Measurements from ENCODE around the gene CLDN24. TPM values are rescaled to one million over a fixed set of nuclear protein-coding genes. Genes with fewer than 3 reads are reported as not detected.

The CLDN24 gene
- total and polyA plus RNA-seq, 4 donors, result 0.44 TPM; not detected in 3

DNA sequence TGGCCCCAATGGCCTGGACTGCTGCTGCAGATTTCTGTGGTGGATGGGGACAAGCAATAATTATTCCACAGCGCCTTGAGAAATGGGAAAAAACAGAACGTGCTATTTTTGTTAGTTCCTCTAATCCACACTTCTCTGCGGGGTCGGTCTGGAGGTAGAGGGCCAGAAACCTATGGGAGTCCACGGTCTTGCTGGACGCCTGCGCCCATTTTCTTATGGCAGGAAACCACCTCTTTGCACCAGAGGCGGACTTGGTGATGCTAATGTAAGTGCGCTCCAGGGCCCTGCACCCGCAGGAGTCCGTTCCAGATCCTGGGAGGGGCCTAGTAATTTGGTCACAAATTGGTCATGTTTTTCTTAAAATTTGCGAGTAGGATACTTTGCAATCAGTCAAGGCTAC, 25.9 kb upstream of the CLDN24 start:
- Histone ChIP-seq H3K4me1 (ENCODE audit: control insufficient read depth, insufficient read depth, low read length) (peaks cover 2% of the 10 kb centered on the region), H3K27me3 (ENCODE audit: control insufficient read depth, insufficient read depth, low read length) (peaks cover under 1% of the 10 kb centered on the region), H3K4me3 (ENCODE audit: low read depth, low read length) (no peak overlapping the region), H3K9me3 (ENCODE audit: control insufficient read depth, insufficient read depth, low read length) (no peaks in the 10 kb centered on the region), H3K36me3 (ENCODE audit: control insufficient read depth, insufficient read depth, low read length) (no peaks in the 10 kb centered on the region), H3K27ac (ENCODE audit: low read depth, low read length) (no peak overlapping the region)
- no peak for DNase-seq (ENCODE audit: low read depth in 4 of 6, low spot score in 6 of 6)
- 97% methylated on average over 10 of the region's 12 CpGs for WGBS (ENCODE audit: insufficient coverage)

DNA sequence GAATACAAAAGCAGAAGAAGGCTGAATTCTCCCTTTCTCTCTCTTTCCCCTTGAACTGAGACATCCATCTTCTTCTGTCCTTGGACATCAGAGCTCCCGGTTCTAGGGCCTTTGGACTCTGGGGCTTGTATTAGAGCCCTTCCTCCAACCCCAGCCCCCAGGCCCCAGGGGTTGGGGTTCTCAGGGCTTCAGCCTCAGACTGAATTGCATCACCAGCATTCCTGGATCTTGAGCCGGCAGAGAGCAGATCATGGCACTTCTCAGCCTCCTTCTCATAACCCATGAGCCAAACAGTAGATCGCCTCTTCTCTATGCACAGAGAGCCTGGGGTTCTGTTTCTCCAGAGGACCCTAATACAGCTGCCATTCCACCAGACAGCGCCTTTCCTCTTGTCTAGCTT, 25.3 kb upstream of the CLDN24 start:
- Histone ChIP-seq H3K27me3 (ENCODE audit: control insufficient read depth, insufficient read depth, low read length) (peaks cover 6% of the 10 kb centered on the region), H3K9me3 (ENCODE audit: control insufficient read depth, insufficient read depth, low read length) (no peaks in the 10 kb centered on the region), H3K4me1 (ENCODE audit: control insufficient read depth, insufficient read depth, low read length) (peaks cover 7% of the 10 kb centered on the region), H3K4me3 (ENCODE audit: low read depth, low read length) (no peak overlapping the region), H3K27ac (ENCODE audit: low read depth, low read length) (no peak overlapping the region), H3K36me3 (ENCODE audit: control insufficient read depth, insufficient read depth, low read length) (no peaks in the 10 kb centered on the region)
- no peak for DNase-seq (ENCODE audit: low read depth in 4 of 6, low spot score in 6 of 6)
- 78% methylated on average over 3 of the region's 4 CpGs for WGBS (ENCODE audit: insufficient coverage)

DNA sequence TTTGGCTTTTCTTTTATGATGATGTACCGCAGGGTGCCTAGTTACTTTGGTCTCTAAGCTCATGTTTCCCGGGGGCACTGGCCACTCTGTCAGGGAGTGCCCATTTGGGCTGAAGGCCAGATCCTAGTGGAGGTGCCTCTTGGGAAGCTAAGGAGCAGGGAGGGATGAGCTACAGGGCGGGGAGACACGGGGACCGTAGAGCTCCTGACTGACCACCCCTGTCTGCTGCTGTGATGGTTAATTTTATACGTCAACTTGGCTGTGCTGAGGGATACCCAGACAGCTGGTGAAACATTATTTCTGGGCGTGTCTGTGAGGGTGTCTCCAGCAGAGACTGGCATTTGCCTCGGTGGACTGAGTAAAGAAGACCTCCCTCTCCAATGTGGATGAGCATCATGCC, 24.9 kb upstream of the CLDN24 start:
- DNase-seq (ENCODE audit: low read depth in 4 of 6, low spot score in 6 of 6), result no peak
- H3K4me1 ChIP-seq (ENCODE audit: control insufficient read depth, insufficient read depth, low read length), result peaks cover 11% of the 10 kb centered on the region
- H3K9me3 ChIP-seq (ENCODE audit: control insufficient read depth, insufficient read depth, low read length), result no peaks in the 10 kb centered on the region
- peaks cover 7% of the 10 kb centered on the region for H3K27me3 ChIP-seq (ENCODE audit: control insufficient read depth, insufficient read depth, low read length)
- WGBS (ENCODE audit: insufficient coverage), result 85% methylated on average over 8 of the region's 8 CpGs
- no peak overlapping the region for H3K4me3 ChIP-seq (ENCODE audit: low read depth, low read length)
- H3K27ac ChIP-seq (ENCODE audit: low read depth, low read length), result no peak overlapping the region
- no peaks in the 10 kb centered on the region for H3K36me3 ChIP-seq (ENCODE audit: control insufficient read depth, insufficient read depth, low read length)

DNA sequence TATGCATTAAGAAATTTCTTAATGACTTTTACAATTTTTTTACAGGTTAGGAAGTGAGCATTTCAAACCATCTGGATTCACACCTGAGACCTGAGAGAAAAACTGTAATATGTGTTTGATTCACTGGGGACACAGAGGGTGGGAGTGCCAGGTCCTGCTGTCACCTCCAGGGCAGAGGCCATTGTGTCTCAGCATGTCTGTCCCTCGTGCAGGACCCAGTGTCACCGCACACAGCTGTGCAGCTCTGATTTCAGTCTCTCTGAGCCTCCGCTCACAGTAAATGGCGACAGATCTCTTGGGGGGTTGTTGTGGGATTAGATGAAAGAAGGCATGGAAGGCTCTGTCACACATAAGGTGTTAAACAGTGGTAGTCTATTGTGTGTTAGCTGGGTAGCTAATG, 23.0 kb upstream of the CLDN24 start:
- peak in 1 of 6 donors; percentile 46 for DNase-seq (ENCODE audit: low read depth in 4 of 6, low spot score in 6 of 6)
- WGBS (ENCODE audit: insufficient coverage), result 42% methylated on average over 4 of the region's 4 CpGs

DNA sequence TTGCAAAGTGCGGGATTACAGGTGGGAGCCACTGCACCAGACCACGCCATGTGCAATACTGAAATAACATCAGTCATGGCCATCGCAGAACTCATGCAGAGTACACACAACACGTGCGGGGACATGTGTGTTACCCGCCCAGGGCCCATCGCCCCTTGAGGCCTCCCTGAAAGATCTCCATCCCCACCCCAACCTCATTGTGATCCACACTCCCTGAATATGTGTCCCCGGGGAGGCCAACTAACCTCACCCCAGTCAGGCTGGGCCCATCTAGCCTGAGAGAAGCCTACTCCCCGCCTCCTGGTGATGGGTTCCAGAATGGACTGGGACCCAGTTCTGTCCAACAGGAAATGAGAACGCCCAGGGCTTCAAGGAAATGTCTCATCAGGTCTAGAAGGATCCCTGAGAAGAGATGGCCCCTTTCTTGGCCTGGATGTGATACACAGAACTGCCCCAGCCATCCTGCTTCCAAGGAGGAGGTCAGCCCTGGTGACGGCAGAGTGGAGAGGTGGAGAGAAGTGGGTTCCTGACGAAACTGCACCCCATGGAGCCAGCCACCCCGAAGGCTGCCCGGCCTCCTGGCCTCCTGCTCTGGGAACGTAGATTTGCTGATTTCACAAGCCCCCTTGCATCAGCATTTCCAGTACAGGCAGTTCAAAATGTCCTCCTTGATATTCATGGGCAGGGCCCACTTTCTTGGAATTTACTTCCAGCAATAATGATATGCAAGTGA, 22.5 kb upstream of the CLDN24 start:
- Histone ChIP-seq H3K27ac (ENCODE audit: low read depth, low read length) (no peak overlapping the region), H3K27me3 (ENCODE audit: control insufficient read depth, insufficient read depth, low read length) (peaks cover 7% of the 10 kb centered on the region), H3K36me3 (ENCODE audit: control insufficient read depth, insufficient read depth, low read length) (no peaks in the 10 kb centered on the region), H3K4me3 (ENCODE audit: low read depth, low read length) (no peak overlapping the region), H3K4me1 (ENCODE audit: control insufficient read depth, insufficient read depth, low read length) (peaks cover 11% of the 10 kb centered on the region), H3K9me3 (ENCODE audit: control insufficient read depth, insufficient read depth, low read length) (no peaks in the 10 kb centered on the region)
- 96% methylated on average over 15 of the region's 15 CpGs for WGBS (ENCODE audit: insufficient coverage)
- no peak for DNase-seq (ENCODE audit: low read depth in 4 of 6, low spot score in 6 of 6)

More for the DNA sequence above, 23.0 kb upstream of the CLDN24 start:
- Histone ChIP-seq H3K27me3 (ENCODE audit: control insufficient read depth, insufficient read depth, low read length) (peaks cover 7% of the 10 kb centered on the region), H3K4me1 (ENCODE audit: control insufficient read depth, insufficient read depth, low read length) (peaks cover 11% of the 10 kb centered on the region), H3K36me3 (ENCODE audit: control insufficient read depth, insufficient read depth, low read length) (no peaks in the 10 kb centered on the region), H3K9me3 (ENCODE audit: control insufficient read depth, insufficient read depth, low read length) (no peaks in the 10 kb centered on the region), H3K4me3 (ENCODE audit: low read depth, low read length) (no peak overlapping the region), H3K27ac (ENCODE audit: low read depth, low read length) (no peak overlapping the region)

DNA sequence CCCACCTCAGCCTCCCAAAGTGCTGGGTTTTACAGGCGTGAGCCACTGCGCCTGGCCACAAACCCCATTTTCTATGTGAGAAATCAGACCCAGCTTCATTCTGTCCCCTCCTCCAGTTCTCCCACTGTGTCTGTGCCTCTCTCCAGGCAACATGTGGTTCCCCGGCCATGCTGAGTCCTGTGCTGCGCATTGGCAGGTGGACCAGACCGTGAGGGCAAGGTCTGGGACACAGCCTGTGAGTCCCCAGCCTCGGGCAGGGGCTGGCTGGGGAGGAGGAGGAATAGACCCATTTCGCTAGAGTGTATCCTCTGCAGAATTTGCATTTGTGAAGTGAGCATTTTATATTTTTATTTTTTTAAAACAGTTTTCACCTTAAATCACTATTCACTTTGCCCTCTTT, 21.5 kb upstream of the CLDN24 start:
- peaks cover 7% of the 10 kb centered on the region for H3K27me3 ChIP-seq (ENCODE audit: control insufficient read depth, insufficient read depth, low read length)
- no peaks in the 10 kb centered on the region for H3K9me3 ChIP-seq (ENCODE audit: control insufficient read depth, insufficient read depth, low read length)
- no peak overlapping the region for H3K27ac ChIP-seq (ENCODE audit: low read depth, low read length)
- DNase-seq (ENCODE audit: low read depth in 4 of 6, low spot score in 6 of 6), result no peak
- 91% methylated on average over 6 of the region's 7 CpGs for WGBS (ENCODE audit: insufficient coverage)
- H3K36me3 ChIP-seq (ENCODE audit: control insufficient read depth, insufficient read depth, low read length), result no peaks in the 10 kb centered on the region
- H3K4me3 ChIP-seq (ENCODE audit: low read depth, low read length), result no peak overlapping the region
- peaks cover 11% of the 10 kb centered on the region for H3K4me1 ChIP-seq (ENCODE audit: control insufficient read depth, insufficient read depth, low read length)

DNA sequence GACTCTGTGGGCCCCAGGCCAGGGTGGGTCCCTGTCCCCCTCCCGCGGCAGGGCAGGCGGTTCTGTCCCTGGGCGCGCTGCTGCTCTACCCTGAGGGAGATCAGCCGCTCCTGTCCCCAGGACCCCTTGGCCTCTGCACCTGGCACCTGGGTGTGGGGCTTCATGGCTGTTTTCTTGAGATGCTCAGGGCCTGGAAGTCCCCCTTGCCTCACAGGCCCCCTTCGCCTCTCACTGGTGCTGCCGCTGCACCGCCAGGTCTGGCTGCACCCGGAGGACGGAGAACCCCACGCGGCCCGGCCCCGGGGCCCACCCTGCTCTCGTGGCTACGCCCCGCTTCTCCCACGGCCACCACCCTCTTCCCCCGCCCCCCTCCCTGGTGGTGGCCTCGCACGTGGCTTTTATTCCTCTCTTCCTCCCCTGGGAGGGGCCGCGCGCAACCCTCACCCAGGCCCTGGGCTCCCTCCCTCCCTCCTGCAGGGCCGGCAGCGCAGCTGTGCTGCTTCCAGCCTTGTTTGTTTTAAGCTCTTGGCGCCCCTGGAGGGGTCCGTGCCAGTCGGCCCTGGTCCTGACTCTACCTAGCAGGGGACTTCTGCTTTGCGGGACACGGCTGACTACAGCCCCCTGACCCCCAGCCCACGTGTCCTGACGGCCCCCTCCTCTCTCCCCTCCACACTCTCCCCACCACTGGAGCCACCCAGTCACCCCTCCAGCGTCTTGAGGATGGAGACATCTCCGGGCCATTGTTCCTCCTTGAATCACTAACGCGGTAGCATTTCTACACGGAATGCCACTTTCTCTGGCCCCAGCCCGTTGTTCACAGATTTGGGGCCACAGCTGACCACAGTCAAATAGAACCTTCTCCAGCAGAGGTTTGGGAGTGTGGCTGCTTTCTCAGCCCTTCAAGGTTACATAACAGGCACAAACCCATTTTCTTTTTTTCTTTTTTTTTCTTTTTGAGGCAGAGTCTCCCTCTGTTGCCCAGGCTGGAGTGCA, 20.6 kb upstream of the CLDN24 start:
- Histone ChIP-seq H3K27ac (ENCODE audit: low read depth, low read length) (no peak overlapping the region), H3K36me3 (ENCODE audit: control insufficient read depth, insufficient read depth, low read length) (no peaks in the 10 kb centered on the region), H3K9me3 (ENCODE audit: control insufficient read depth, insufficient read depth, low read length) (no peaks in the 10 kb centered on the region), H3K4me1 (ENCODE audit: control insufficient read depth, insufficient read depth, low read length) (peaks cover 11% of the 10 kb centered on the region), H3K27me3 (ENCODE audit: control insufficient read depth, insufficient read depth, low read length) (peaks cover 7% of the 10 kb centered on the region), H3K4me3 (ENCODE audit: low read depth, low read length) (peak overlapping the region; percentile 6)
- DNase-seq (ENCODE audit: low read depth in 4 of 6, low spot score in 6 of 6), result peak in 2 of 6 donors; percentile 42 to 49
- WGBS (ENCODE audit: insufficient coverage), result 16% methylated on average over 39 of the region's 40 CpGs

DNA sequence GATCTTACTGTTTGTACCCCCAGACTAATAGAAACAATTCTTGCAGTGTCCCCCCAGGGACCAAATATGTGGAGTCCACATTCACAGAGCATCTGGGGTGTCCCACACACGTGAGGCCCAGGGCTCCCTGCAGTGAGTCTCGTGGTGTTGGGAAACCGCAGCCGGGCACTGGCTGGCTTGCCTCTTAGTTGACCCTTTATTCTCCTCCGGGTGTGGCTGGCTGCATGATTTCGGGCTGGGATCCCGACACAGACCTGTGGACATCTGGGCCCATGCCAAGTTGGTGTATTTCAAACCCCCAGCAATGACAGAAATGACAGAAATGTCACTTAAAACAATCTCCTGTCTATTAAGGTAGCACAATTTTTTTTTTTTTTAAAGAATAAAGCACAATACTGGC, 15.6 kb upstream of the CLDN24 start:
- Histone ChIP-seq H3K36me3 (ENCODE audit: control insufficient read depth, insufficient read depth, low read length) (no peaks in the 10 kb centered on the region), H3K27me3 (ENCODE audit: control insufficient read depth, insufficient read depth, low read length) (peaks cover 4% of the 10 kb centered on the region), H3K4me3 (ENCODE audit: low read depth, low read length) (no peak overlapping the region), H3K27ac (ENCODE audit: low read depth, low read length) (no peak overlapping the region), H3K4me1 (ENCODE audit: control insufficient read depth, insufficient read depth, low read length) (peaks cover 6% of the 10 kb centered on the region), H3K9me3 (ENCODE audit: control insufficient read depth, insufficient read depth, low read length) (no peaks in the 10 kb centered on the region)
- DNase-seq (ENCODE audit: low read depth in 4 of 6, low spot score in 6 of 6), result no peak
- whole genome bisulfite sequencing (ENCODE audit: insufficient coverage), result 76% methylated on average over 7 of the region's 7 CpGs

DNA sequence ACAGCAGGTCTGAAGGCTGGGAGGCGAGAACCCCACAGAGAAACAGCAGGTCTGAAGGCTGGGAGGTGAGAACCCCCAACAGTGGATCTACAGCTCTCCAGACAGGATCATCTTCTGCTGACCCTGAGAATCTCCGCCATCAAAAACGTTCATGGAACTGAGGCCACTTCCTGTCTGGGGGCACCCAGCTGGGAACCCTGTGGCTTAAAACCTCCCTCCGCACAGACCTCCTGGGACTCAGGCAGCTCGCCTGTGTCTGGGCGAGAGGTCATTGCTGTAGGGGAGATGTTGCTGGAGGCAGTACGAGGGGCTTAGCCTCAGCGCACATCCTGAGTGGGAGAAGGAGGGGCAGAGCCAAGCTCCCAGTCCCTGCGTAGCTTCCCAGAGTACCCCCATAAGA, 15.1 kb upstream of the CLDN24 start:
- no peaks in the 10 kb centered on the region for H3K9me3 ChIP-seq (ENCODE audit: control insufficient read depth, insufficient read depth, low read length)
- peaks cover 2% of the 10 kb centered on the region for H3K4me1 ChIP-seq (ENCODE audit: control insufficient read depth, insufficient read depth, low read length)
- no peak overlapping the region for H3K27ac ChIP-seq (ENCODE audit: low read depth, low read length)
- WGBS (ENCODE audit: insufficient coverage), result 87% methylated on average over 6 of the region's 9 CpGs
- no peaks in the 10 kb centered on the region for H3K27me3 ChIP-seq (ENCODE audit: control insufficient read depth, insufficient read depth, low read length)
- no peak for DNase-seq (ENCODE audit: low read depth in 4 of 6, low spot score in 6 of 6)
- no peaks in the 10 kb centered on the region for H3K36me3 ChIP-seq (ENCODE audit: control insufficient read depth, insufficient read depth, low read length)
- H3K4me3 ChIP-seq (ENCODE audit: low read depth, low read length), result no peak overlapping the region
